ENCODE results near the gene MB21D2.

MB21D2 gene

DNA sequence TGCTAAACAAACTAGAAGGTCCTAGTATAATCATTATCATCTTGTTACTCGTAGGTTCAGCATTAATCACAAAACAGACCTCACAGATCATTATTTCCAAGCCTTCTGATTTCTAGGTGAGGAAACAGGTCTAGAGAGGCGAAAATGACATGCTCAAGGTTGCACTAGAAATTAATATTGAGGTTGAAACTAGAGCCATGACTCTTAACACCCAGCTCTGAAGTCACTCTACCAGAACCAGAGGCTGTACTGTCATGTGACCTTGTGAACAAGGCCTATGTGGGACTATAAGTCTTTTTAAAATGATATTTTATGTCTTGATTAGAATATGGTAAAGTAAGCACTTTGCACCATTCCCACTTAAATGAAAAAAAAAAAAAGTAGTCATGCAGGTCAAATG is 166.5 kb downstream of the MB21D2 start:
- H3K36me3 ChIP-seq (replicated peaks; ENCODE audit: insufficient read depth, low read length), result no peaks in the 10 kb centered on the region
- H4K20me1 ChIP-seq (ENCODE audit: insufficient read depth, low read length), result no peaks in the 10 kb centered on the region
- H2AFZ ChIP-seq (ENCODE audit: low read length), result no peak overlapping the region
- no peak overlapping the region for H3K27ac ChIP-seq (ENCODE audit: low read length)
- no peaks in the 10 kb centered on the region for H3K79me2 ChIP-seq (ENCODE audit: low read length)
- H3F3A ChIP-seq (ENCODE audit: insufficient read depth, low read length), result no peaks in the 10 kb centered on the region
- no peaks in the 10 kb centered on the region for H3K27me3 ChIP-seq (replicated peaks; ENCODE audit: insufficient read depth, low read length)
- no peak overlapping the region for H3K4me2 ChIP-seq (ENCODE audit: low read depth, low read length)
- no peaks in the 10 kb centered on the region for H3K9me3 ChIP-seq (replicated peaks; ENCODE audit: insufficient read depth, low read length)
- H3K9ac ChIP-seq (ENCODE audit: low read length), result no peak overlapping the region
- H3K4me1 ChIP-seq (ENCODE audit: low read length), result no peaks in the 10 kb centered on the region
- no peak for DNase-seq
- no peaks in the 10 kb centered on the region for H3K9me2 ChIP-seq (replicated peaks; ENCODE audit: insufficient read depth, low read length)
- no peak overlapping the region for H3K4me3 ChIP-seq (ENCODE audit: low read length)
- TF ChIP-seq EZH2phosphoT487 (IDR thresholded peaks at IDR 0.05; ENCODE audit: low read length) (no peak), EZH2 (optimal IDR thresholded peaks at IDR 0.05; ENCODE audit: low read depth, low read length) (no peak)
- TF ChIP-seq, protein P1, sequence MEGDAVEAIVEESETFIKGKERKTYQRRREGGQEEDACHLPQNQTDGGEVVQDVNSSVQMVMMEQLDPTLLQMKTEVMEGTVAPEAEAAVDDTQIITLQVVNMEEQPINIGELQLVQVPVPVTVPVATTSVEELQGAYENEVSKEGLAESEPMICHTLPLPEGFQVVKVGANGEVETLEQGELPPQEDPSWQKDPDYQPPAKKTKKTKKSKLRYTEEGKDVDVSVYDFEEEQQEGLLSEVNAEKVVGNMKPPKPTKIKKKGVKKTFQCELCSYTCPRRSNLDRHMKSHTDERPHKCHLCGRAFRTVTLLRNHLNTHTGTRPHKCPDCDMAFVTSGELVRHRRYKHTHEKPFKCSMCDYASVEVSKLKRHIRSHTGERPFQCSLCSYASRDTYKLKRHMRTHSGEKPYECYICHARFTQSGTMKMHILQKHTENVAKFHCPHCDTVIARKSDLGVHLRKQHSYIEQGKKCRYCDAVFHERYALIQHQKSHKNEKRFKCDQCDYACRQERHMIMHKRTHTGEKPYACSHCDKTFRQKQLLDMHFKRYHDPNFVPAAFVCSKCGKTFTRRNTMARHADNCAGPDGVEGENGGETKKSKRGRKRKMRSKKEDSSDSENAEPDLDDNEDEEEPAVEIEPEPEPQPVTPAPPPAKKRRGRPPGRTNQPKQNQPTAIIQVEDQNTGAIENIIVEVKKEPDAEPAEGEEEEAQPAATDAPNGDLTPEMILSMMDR (IDR thresholded peaks at IDR 0.05; ENCODE audit: low read length), result no peak

DNA sequence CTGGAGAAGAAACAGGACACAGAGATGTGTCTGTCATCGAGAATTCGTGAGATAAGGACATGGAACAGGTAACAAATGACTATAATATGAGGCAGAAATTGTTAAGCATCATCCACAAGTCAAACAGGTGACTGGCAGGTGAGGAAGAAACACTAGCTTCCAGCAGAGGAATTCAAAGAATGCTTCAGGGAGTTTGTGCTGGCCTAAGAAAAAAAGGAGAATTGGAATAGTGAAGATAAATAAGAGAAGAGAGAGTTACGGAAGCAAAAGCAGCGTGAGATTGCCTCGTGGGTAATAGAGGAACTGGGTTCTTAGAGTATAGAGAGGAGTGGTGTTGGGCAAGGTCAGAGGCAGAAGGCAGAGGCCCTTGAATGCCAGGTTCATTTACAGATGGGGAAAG is 167.5 kb downstream of the MB21D2 start:
- TF ChIP-seq EZH2phosphoT487 (IDR thresholded peaks at IDR 0.05; ENCODE audit: low read length) (no peak), EZH2 (optimal IDR thresholded peaks at IDR 0.05; ENCODE audit: low read depth, low read length) (no peak)
- TF ChIP-seq, protein P1 (IDR thresholded peaks at IDR 0.05; ENCODE audit: low read length), result no peak
- H3K79me2 ChIP-seq (ENCODE audit: low read length), result no peaks in the 10 kb centered on the region
- H3K9ac ChIP-seq (ENCODE audit: low read length), result no peak overlapping the region
- no peak for DNase-seq
- no peaks in the 10 kb centered on the region for H3K9me3 ChIP-seq (replicated peaks; ENCODE audit: insufficient read depth, low read length)
- H4K20me1 ChIP-seq (ENCODE audit: insufficient read depth, low read length), result no peaks in the 10 kb centered on the region
- no peak overlapping the region for H2AFZ ChIP-seq (ENCODE audit: low read length)
- H3K4me1 ChIP-seq (ENCODE audit: low read length), result no peaks in the 10 kb centered on the region
- H3K9me2 ChIP-seq (replicated peaks; ENCODE audit: insufficient read depth, low read length), result no peaks in the 10 kb centered on the region
- H3K27ac ChIP-seq (ENCODE audit: low read length), result no peak overlapping the region
- no peak overlapping the region for H3K4me2 ChIP-seq (ENCODE audit: low read depth, low read length)
- no peaks in the 10 kb centered on the region for H3K27me3 ChIP-seq (replicated peaks; ENCODE audit: insufficient read depth, low read length)
- H3K4me3 ChIP-seq (ENCODE audit: low read length), result no peak overlapping the region
- no peaks in the 10 kb centered on the region for H3F3A ChIP-seq (ENCODE audit: insufficient read depth, low read length)
- no peaks in the 10 kb centered on the region for H3K36me3 ChIP-seq (replicated peaks; ENCODE audit: insufficient read depth, low read length)

DNA sequence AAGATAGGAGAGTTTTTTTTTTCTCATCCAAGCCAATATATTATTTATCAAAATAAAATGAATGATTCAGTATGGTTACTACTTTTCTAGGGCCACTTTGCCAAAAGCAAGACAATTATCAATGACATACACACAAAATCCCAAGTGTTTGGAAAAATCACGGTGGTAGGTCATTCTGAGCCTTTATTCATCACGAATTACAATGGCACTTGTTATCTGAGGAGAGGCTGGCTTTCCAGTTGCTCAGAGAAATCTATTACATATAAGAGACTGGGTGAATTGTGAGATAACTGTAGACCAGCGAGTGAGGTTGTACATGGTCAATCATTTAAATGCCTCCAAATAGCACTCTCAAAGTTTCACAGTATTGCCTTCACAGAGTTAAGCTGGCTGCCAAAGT is 169.9 kb downstream of the MB21D2 start:
- Histone ChIP-seq H3K4me3 (ENCODE audit: low read length) (no peak overlapping the region), H3K36me3 (replicated peaks; ENCODE audit: insufficient read depth, low read length) (no peaks in the 10 kb centered on the region), H3K4me1 (ENCODE audit: low read length) (no peaks in the 10 kb centered on the region), H3K9me3 (replicated peaks; ENCODE audit: insufficient read depth, low read length) (no peaks in the 10 kb centered on the region), H3K27me3 (replicated peaks; ENCODE audit: insufficient read depth, low read length) (no peaks in the 10 kb centered on the region), H3K9ac (ENCODE audit: low read length) (no peak overlapping the region), H3K9me2 (replicated peaks; ENCODE audit: insufficient read depth, low read length) (no peaks in the 10 kb centered on the region), H3K79me2 (ENCODE audit: low read length) (no peaks in the 10 kb centered on the region), H4K20me1 (ENCODE audit: insufficient read depth, low read length) (no peaks in the 10 kb centered on the region), H3K27ac (ENCODE audit: low read length) (no peak overlapping the region), H3F3A (ENCODE audit: insufficient read depth, low read length) (no peaks in the 10 kb centered on the region), H3K4me2 (ENCODE audit: low read depth, low read length) (no peak overlapping the region), H2AFZ (ENCODE audit: low read length) (no peak overlapping the region)
- TF ChIP-seq EZH2phosphoT487 (IDR thresholded peaks at IDR 0.05; ENCODE audit: low read length) (no peak), EZH2 (optimal IDR thresholded peaks at IDR 0.05; ENCODE audit: low read depth, low read length) (no peak)
- TF ChIP-seq, protein P1 (IDR thresholded peaks at IDR 0.05; ENCODE audit: low read length), result no peak
- no peak for DNase-seq

Data from MM.1S (cell line).